ENCODE measurements around the gene BUD31.
A peak's percentile ranks its signal among the peaks of the same experiment; 100 is the strongest.

Gene BUD31

GRCh38 chr7:99387912-99388311, 20.9 kb upstream of the BUD31 start:
- no peak overlapping the region for H3K4me3 ChIP-seq (ENCODE audit: low read length)
- TF ChIP-seq CTCF (IDR thresholded peaks at IDR 0.05; ENCODE audit: insufficient read depth, low read depth, low read length, missing control alignments), result no peak
- no peak for DNase-seq (ENCODE audit: low read depth)

DNA sequence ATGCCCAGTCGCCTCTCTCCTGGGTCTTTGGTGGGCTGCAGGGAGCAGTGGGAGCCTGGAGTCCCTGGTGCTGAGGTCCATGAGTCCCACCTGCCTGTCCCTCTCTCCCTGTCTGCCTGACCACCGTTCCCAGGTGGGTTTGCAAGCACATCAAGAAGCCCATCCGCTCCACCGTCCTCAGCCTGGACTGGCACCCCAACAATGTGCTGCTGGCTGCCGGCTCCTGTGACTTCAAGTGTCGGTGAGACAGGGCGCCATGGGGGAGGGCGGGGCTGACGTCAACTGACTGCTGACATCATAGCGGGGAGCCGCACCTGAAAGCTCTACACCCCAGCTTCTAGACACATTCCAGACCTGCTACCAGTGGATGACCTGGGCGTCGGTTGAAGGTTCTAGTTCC, 19.0 kb upstream of the BUD31 start:
- TF ChIP-seq CTCF (IDR thresholded peaks at IDR 0.05; ENCODE audit: insufficient read depth, low read depth, low read length, missing control alignments), result no peak
- H3K4me3 ChIP-seq (ENCODE audit: low read length), result no peak overlapping the region
- DNase-seq (ENCODE audit: low read depth), result no peak

GRCh38 chr7:99390941-99391602, 17.7 kb upstream of the BUD31 start:
- H3K4me3 ChIP-seq (ENCODE audit: low read length), result no peak overlapping the region
- TF ChIP-seq CTCF (IDR thresholded peaks at IDR 0.05; ENCODE audit: insufficient read depth, low read depth, low read length, missing control alignments), result no peak
- no peak for DNase-seq (ENCODE audit: low read depth)

GRCh38 chr7:99392046-99392445, 16.7 kb upstream of the BUD31 start:
- TF ChIP-seq CTCF (IDR thresholded peaks at IDR 0.05; ENCODE audit: insufficient read depth, low read depth, low read length, missing control alignments), result no peak
- DNase-seq (ENCODE audit: low read depth), result no peak
- H3K4me3 ChIP-seq (ENCODE audit: low read length), result no peak overlapping the region

GRCh38 chr7:99392659-99393354, 16.0 kb upstream of the BUD31 start:
- peak overlapping the region; percentile 57 for H3K4me3 ChIP-seq (ENCODE audit: low read length)
- peak; percentile 72 for DNase-seq (ENCODE audit: low read depth)
- no peak for TF ChIP-seq CTCF (IDR thresholded peaks at IDR 0.05; ENCODE audit: insufficient read depth, low read depth, low read length, missing control alignments)

GRCh38 chr7:99393355-99394187, 15.2 kb upstream of the BUD31 start:
- H3K4me3 ChIP-seq (ENCODE audit: low read length), result peak overlapping the region; percentile 57
- TF ChIP-seq CTCF (IDR thresholded peaks at IDR 0.05; ENCODE audit: insufficient read depth, low read depth, low read length, missing control alignments), result no peak

More at GRCh38 chr7:99393355-99394187, 15.2 kb upstream of the BUD31 start:
- DNase-seq (ENCODE audit: low read depth), result no peak
